NCI-H2171 treated with DMSO at 0.1 percent for 48 hours (cell line): ENCODE results near the gene STAT4.

Experiments used
- DNase-seq: peaks from one replicate; lab custom pipeline; 2025; lab: John Stamatoyannopoulos, UW

STAT4 gene

GRCh38 chr2:190994148-190994547 is 156.6 kb downstream of the STAT4 start:
- DNase-seq, result no peak

- DNase-seq, result no peak
Measured at GRCh38 chr2:190993292-190993643, 157.5 kb downstream of the STAT4 start.

GRCh38 chr2:190990132-190990531 is 160.7 kb downstream of the STAT4 start:
- DNase-seq, result no peak

GRCh38 chr2:190988910-190989309 is 161.9 kb downstream of the STAT4 start:
- DNase-seq, result no peak

GRCh38 chr2:190987938-190988337 is 162.9 kb downstream of the STAT4 start:
- DNase-seq, result no peak

GRCh38 chr2:190987116-190987515 is 163.7 kb downstream of the STAT4 start:
- DNase-seq, result no peak

GRCh38 chr2:190986221-190986953 is 164.4 kb downstream of the STAT4 start:
- no peak for DNase-seq

- no peak for DNase-seq
Measured at GRCh38 chr2:190984595-190984994, 166.2 kb downstream of the STAT4 start.

- DNase-seq, result no peak
Measured at GRCh38 chr2:190982262-190983034, 168.3 kb downstream of the STAT4 start.

- no peak for DNase-seq
Measured at GRCh38 chr2:190981733-190982132, 169.1 kb downstream of the STAT4 start.

- no peak for DNase-seq
Measured at GRCh38 chr2:190981333-190981732, 169.5 kb downstream of the STAT4 start.

- no peak for DNase-seq
Measured at GRCh38 chr2:190980630-190981209, 170.1 kb downstream of the STAT4 start.

- no peak for DNase-seq
Measured at GRCh38 chr2:190979906-190980629, 170.7 kb downstream of the STAT4 start.
